BE2C (cell line): ENCODE results near the gene CPA5.

Experiments
- DNase-seq: peaks from one replicate; pipeline ENCODE4 v3.0.0-alpha.2; 2020
- H3K27me3 ChIP-seq: fragments of 250-450 bp; sonication (Bioruptor Pico); 2 replicates; pipeline ENCODE4 v1.5.1; 2020; ENCODE audit warnings: mild to moderate bottlenecking
- H3K36me3 ChIP-seq: fragments of 250-450 bp; sonication (Bioruptor Pico); 2 replicates; pipeline ENCODE4 v1.5.1; 2020; ENCODE audit warnings: mild to moderate bottlenecking
- H3K4me1 ChIP-seq: fragments of 250-450 bp; sonication (Bioruptor Pico); 2 replicates; pipeline ENCODE4 v1.5.1; 2020
- H3K4me3 ChIP-seq: 2 replicates; pipeline ENCODE4 v1.5.1; 2011; ENCODE audit warnings: low read depth, low read length
- H3K9me3 ChIP-seq: fragments of 250-450 bp; sonication (Bioruptor Pico); 2 replicates; pipeline ENCODE4 v1.5.1; 2020
- CTCF ChIP-seq: IDR thresholded peaks from 2 replicates; pipeline ENCODE4 v1.5.1; 2012; ENCODE audit warnings: mild to moderate bottlenecking, low read depth, low read length

CPA5 gene

GRCh38 chr7:130413201-130413600 lies 68.6 kb downstream of the CPA5 start:
- H3K4me3 ChIP-seq: no peak overlapping the region
- H3K9me3 ChIP-seq: no peaks in the 10 kb centered on the region
- TF ChIP-seq CTCF: no peak
- peaks cover 2% of the 10 kb centered on the region; the same call in 1 of the 2 replicates for H3K4me1 ChIP-seq
- no peaks in the 10 kb centered on the region for H3K36me3 ChIP-seq
- no peaks in the 10 kb centered on the region for H3K27me3 ChIP-seq
- DNase-seq: no peak

- TF ChIP-seq CTCF: no peak
- no peak overlapping the region for H3K4me3 ChIP-seq
- DNase-seq: no peak
- H3K27me3 ChIP-seq: no peaks in the 10 kb centered on the region
- no peaks in the 10 kb centered on the region for H3K36me3 ChIP-seq
- no peaks in the 10 kb centered on the region; the same call in 1 of the 2 replicates for H3K4me1 ChIP-seq
- no peaks in the 10 kb centered on the region for H3K9me3 ChIP-seq
Measured at GRCh38 chr7:130415006-130415405, 70.4 kb downstream of the CPA5 start.

- H3K27me3 ChIP-seq: no peaks in the 10 kb centered on the region
- no peak overlapping the region for H3K4me3 ChIP-seq
- no peak for DNase-seq
- H3K36me3 ChIP-seq: no peaks in the 10 kb centered on the region
- peaks cover 11% of the 10 kb centered on the region for H3K4me1 ChIP-seq
- TF ChIP-seq CTCF: no peak
- no peaks in the 10 kb centered on the region for H3K9me3 ChIP-seq
Measured at GRCh38 chr7:130417213-130417612, 72.6 kb downstream of the CPA5 start.

GRCh38 chr7:130418306-130418705 lies 73.7 kb downstream of the CPA5 start:
- H3K27me3 ChIP-seq: no peaks in the 10 kb centered on the region
- H3K4me1 ChIP-seq: peaks cover 12% of the 10 kb centered on the region
- H3K9me3 ChIP-seq: no peaks in the 10 kb centered on the region
- H3K4me3 ChIP-seq: no peak overlapping the region
- DNase-seq: no peak
- TF ChIP-seq CTCF: no peak
- H3K36me3 ChIP-seq: no peaks in the 10 kb centered on the region; the same call in 1 of the 2 replicates
